ENCODE results near the gene NFIC.

The NFIC gene

GRCh38 chr19:3324405-3324856 is 42.0 kb upstream of the NFIC start:
- TF ChIP-seq EZH2phosphoT487 (IDR thresholded peaks at IDR 0.05; ENCODE audit: borderline replicate concordance) (no peak), CTCF (conservative IDR thresholded peaks at IDR 0.05; ENCODE audit: low read length) (peak; percentile 89)
- Histone ChIP-seq H3K4me3 (ENCODE audit: low read length, poor library complexity, severe bottlenecking) (no peak overlapping the region), H3K27me3 (ENCODE audit: insufficient read depth, low read length, poor library complexity, severe bottlenecking) (no peaks in the 10 kb centered on the region)

GRCh38 chr19:3325451-3325850 is 40.9 kb upstream of the NFIC start:
- Histone ChIP-seq H3K9ac (ENCODE audit: low read depth, low read length, poor library complexity, severe bottlenecking) (no peak overlapping the region), H3K4me2 (ENCODE audit: low read depth, low read length, poor library complexity, severe bottlenecking) (no peak overlapping the region), H4K20me1 (ENCODE audit: insufficient read depth, low read length, poor library complexity, severe bottlenecking) (no peaks in the 10 kb centered on the region), H3K79me2 (ENCODE audit: insufficient read depth, low read length) (no peaks in the 10 kb centered on the region), H3F3A (ENCODE audit: low read depth) (no peaks in the 10 kb centered on the region), H3K27me3 (ENCODE audit: insufficient read depth, low read length, poor library complexity, severe bottlenecking) (no peaks in the 10 kb centered on the region), H3K9me3 (ENCODE audit: insufficient read depth, low read depth, low read length) (no peaks in the 10 kb centered on the region), H3K4me1 (ENCODE audit: insufficient read depth, low read length, poor library complexity, severe bottlenecking) (no peaks in the 10 kb centered on the region), H3K36me3 (ENCODE audit: insufficient read depth, low read length) (no peaks in the 10 kb centered on the region), H3K9me2 (replicated peaks; ENCODE audit: low read depth, low read length) (no peaks in the 10 kb centered on the region), H2AFZ (ENCODE audit: low read length) (no peak overlapping the region), H3K4me3 (ENCODE audit: low read length, poor library complexity, severe bottlenecking) (no peak overlapping the region)
- TF ChIP-seq EZH2phosphoT487 (IDR thresholded peaks at IDR 0.05; ENCODE audit: borderline replicate concordance) (no peak), CTCF (conservative IDR thresholded peaks at IDR 0.05; ENCODE audit: low read length) (no peak)

More at GRCh38 chr19:3324405-3324856, 42.0 kb upstream of the NFIC start:
- no peaks in the 10 kb centered on the region for H4K20me1 ChIP-seq (ENCODE audit: insufficient read depth, low read length, poor library complexity, severe bottlenecking)
- H3K9ac ChIP-seq (ENCODE audit: low read depth, low read length, poor library complexity, severe bottlenecking), result no peak overlapping the region
- H3F3A ChIP-seq (ENCODE audit: low read depth), result no peaks in the 10 kb centered on the region
- no peaks in the 10 kb centered on the region for H3K9me3 ChIP-seq (ENCODE audit: insufficient read depth, low read depth, low read length)
- H3K4me2 ChIP-seq (ENCODE audit: low read depth, low read length, poor library complexity, severe bottlenecking), result no peak overlapping the region
- H3K79me2 ChIP-seq (ENCODE audit: insufficient read depth, low read length), result no peaks in the 10 kb centered on the region
- H3K9me2 ChIP-seq (replicated peaks; ENCODE audit: low read depth, low read length), result no peaks in the 10 kb centered on the region
- H2AFZ ChIP-seq (ENCODE audit: low read length), result no peak overlapping the region
- no peaks in the 10 kb centered on the region for H3K4me1 ChIP-seq (ENCODE audit: insufficient read depth, low read length, poor library complexity, severe bottlenecking)
- no peaks in the 10 kb centered on the region for H3K36me3 ChIP-seq (ENCODE audit: insufficient read depth, low read length)

DNA sequence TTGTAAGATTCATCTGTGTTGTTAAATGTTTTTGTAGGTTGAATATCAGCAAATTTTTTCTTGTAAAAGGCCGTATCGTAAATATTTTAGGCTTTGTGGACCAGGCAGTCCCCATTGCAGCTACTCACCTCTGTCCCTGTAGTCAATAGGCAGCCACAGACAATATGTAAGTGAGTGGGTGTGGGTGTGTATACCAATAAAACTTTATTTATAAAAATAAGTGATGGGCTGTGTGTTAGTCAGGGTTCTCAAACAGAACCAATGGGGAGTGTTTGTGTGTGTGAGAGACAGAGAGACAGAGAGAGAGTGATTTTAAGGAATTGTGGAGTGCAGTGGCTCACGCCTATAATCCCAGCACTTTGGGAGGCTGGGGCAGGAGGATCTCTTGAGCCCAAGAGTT is 37.6 kb upstream of the NFIC start:
- no peak overlapping the region for H3K4me2 ChIP-seq (ENCODE audit: low read depth, low read length, poor library complexity, severe bottlenecking)
- peaks cover 2% of the 10 kb centered on the region; the same call in 1 of the 2 replicates for H3F3A ChIP-seq (ENCODE audit: low read depth)
- H4K20me1 ChIP-seq (ENCODE audit: insufficient read depth, low read length, poor library complexity, severe bottlenecking), result no peaks in the 10 kb centered on the region
- H3K9me3 ChIP-seq (ENCODE audit: insufficient read depth, low read depth, low read length), result no peaks in the 10 kb centered on the region
- H3K36me3 ChIP-seq (ENCODE audit: insufficient read depth, low read length), result no peaks in the 10 kb centered on the region
- H2AFZ ChIP-seq (ENCODE audit: low read length), result no peak overlapping the region
- no peak overlapping the region for H3K9ac ChIP-seq (ENCODE audit: low read depth, low read length, poor library complexity, severe bottlenecking)
- no peaks in the 10 kb centered on the region for H3K4me1 ChIP-seq (ENCODE audit: insufficient read depth, low read length, poor library complexity, severe bottlenecking)
- H3K4me3 ChIP-seq (ENCODE audit: low read length, poor library complexity, severe bottlenecking), result no peak overlapping the region
- H3K79me2 ChIP-seq (ENCODE audit: insufficient read depth, low read length), result no peaks in the 10 kb centered on the region
- TF ChIP-seq CTCF (conservative IDR thresholded peaks at IDR 0.05; ENCODE audit: low read length), result no peak
- TF ChIP-seq EZH2phosphoT487 (IDR thresholded peaks at IDR 0.05; ENCODE audit: borderline replicate concordance), result no peak
- no peaks in the 10 kb centered on the region for H3K9me2 ChIP-seq (replicated peaks; ENCODE audit: low read depth, low read length)
- no peaks in the 10 kb centered on the region for H3K27me3 ChIP-seq (ENCODE audit: insufficient read depth, low read length, poor library complexity, severe bottlenecking)

Measured in Loucy (cell line).